Keratinocyte (primary cell): ENCODE results near the gene MYRIP. TPM values are rescaled to one million over a fixed set of nuclear protein-coding genes. Genes with fewer than 3 reads are reported as not detected.

Experiments used
- DNase-seq: peaks from one replicate; pipeline ENCODE4 v3.0.0-alpha.2; 2011; ENCODE audit warnings: low read depth, missing footprints, low spot score
- FAIRE-seq: peaks from 2 replicates; lab custom pipeline; 2011; peaks lifted over from hg19 to GRCh38; lab: Jason Lieb, UNC
- H2AFZ ChIP-seq: 2 replicates; pipeline ENCODE4 v1.6.0; 2012; ENCODE audit warnings: low read length, control low read depth, inconsistent platforms; ENCODE audit not compliant: control insufficient read depth
- H3K27ac ChIP-seq: 2 replicates; pipeline ENCODE4 v1.5.1; 2011; ENCODE audit warnings: low read length; ENCODE audit not compliant: control insufficient read depth, insufficient read depth
- H3K27me3 ChIP-seq: 3 replicates; pipeline ENCODE4 v1.6.0; 2011; ENCODE audit warnings: low read length; ENCODE audit not compliant: control insufficient read depth, insufficient read depth; ENCODE audit errors: extremely low read depth
- H3K36me3 ChIP-seq, 2 experiments: 2 replicates in 1 of 2; 3 replicates in 1 of 2; pipeline ENCODE4 v1.5.1; 2011; ENCODE audit warnings: low read length in 2 of 2, mild to moderate bottlenecking in 1 of 2; ENCODE audit not compliant: control insufficient read depth in 2 of 2, insufficient read depth in 2 of 2; ENCODE audit errors: extremely low read depth in 1 of 2
- H3K4me1 ChIP-seq: 3 replicates; pipeline ENCODE4 v1.5.1; 2011; ENCODE audit warnings: low read length; ENCODE audit not compliant: control insufficient read depth, insufficient read depth; ENCODE audit errors: extremely low read depth
- H3K4me2 ChIP-seq: 3 replicates; pipeline ENCODE4 v1.6.0; 2011; ENCODE audit warnings: low read depth, low read length; ENCODE audit not compliant: control insufficient read depth, insufficient read depth; ENCODE audit errors: extremely low read depth
- H3K4me3 ChIP-seq, 3 experiments: fragments of 200-600 bp in 1 of 3; sonication (generic) in 1 of 3; 2 replicates in 2 of 3; 3 replicates in 1 of 3; pipeline ENCODE4 v1.5.1; 2011 to 2016; ENCODE audit warnings: low read length in 3 of 3, mild to moderate bottlenecking in 3 of 3, control low read depth in 2 of 3, inconsistent platforms in 1 of 3, low read depth in 1 of 3, mixed read lengths in 1 of 3, mixed run types in 1 of 3, moderate library complexity in 1 of 3; ENCODE audit not compliant: control insufficient read depth in 2 of 3, insufficient read depth in 2 of 3; ENCODE audit errors: extremely low read depth in 1 of 3
- H3K79me2 ChIP-seq: 2 replicates; pipeline ENCODE4 v1.6.0; 2012; ENCODE audit warnings: low read length; ENCODE audit not compliant: control insufficient read depth, insufficient read depth
- H3K9ac ChIP-seq: 3 replicates; pipeline ENCODE4 v1.6.0; 2011; ENCODE audit warnings: low read length; ENCODE audit not compliant: control insufficient read depth, insufficient read depth; ENCODE audit errors: extremely low read depth
- H3K9me1 ChIP-seq: 3 replicates; pipeline ENCODE4 v1.6.0; 2011; ENCODE audit warnings: low read length; ENCODE audit not compliant: control insufficient read depth, insufficient read depth; ENCODE audit errors: extremely low read depth
- H3K9me3 ChIP-seq: 2 replicates; pipeline ENCODE4 v1.5.1; 2012; ENCODE audit warnings: low read depth, low read length; ENCODE audit not compliant: control insufficient read depth
- H4K20me1 ChIP-seq: 3 replicates; pipeline ENCODE4 v1.6.0; 2011; ENCODE audit warnings: low read length; ENCODE audit not compliant: control insufficient read depth, insufficient read depth; ENCODE audit errors: extremely low read depth
- EZH2 ChIP-seq: IDR thresholded peaks from one replicate; pipeline ENCODE4 v1.6.1; 2012; ENCODE audit warnings: inconsistent platforms, mild to moderate bottlenecking, low read length, moderate library complexity
- dilution Hi-C: fragments of 300-500 bp; cut with MboI; formaldehyde crosslinking; loops from one replicate; pipeline ENCODE4 v1.7.0; 2020; ENCODE audit warnings: low sequenced_read_pairs; ENCODE audit not compliant: extremely low pct_ligation_motif_present
- polyA plus RNA-seq, 5 experiments: library from polyadenylated mRNA; depleted of rRNA in 3 of 5; stranded (reverse) in 3 of 5; stranded (forward) in 1 of 5; unstranded in 1 of 5; fragments of >200 nt; gene quantifications; 1 replicate in 1 of 5; 2 replicates in 3 of 5; 3 replicates in 1 of 5; pipeline versions ENCODE4 v1.2.1 to v1.2.3, GENCODE V29; 2011 to 2012; ENCODE audit warnings: missing spikeins in 2 of 5, low read depth in 1 of 5, low replicate concordance in 1 of 5
- TF ChIP-seq, protein P1 (sequence below), 3 experiments: IDR thresholded peaks in 1 of 3; conservative IDR thresholded peaks in 1 of 3; optimal IDR thresholded peaks in 1 of 3; 2 replicates in 2 of 3; 3 replicates in 1 of 3; pipeline versions ENCODE3 to v1.5.1; 2011; ENCODE audit warnings: low read length in 3 of 3, mild to moderate bottlenecking in 3 of 3, moderate library complexity in 2 of 3, control low read depth in 1 of 3, inconsistent platforms in 1 of 3; ENCODE audit not compliant: insufficient read depth in 2 of 3; ENCODE audit errors: extremely low read depth in 1 of 3

Gene MYRIP
- polyA plus RNA-seq, 1 donor (not counting 4 experiments of a cell fraction or from before 2014, with no cell fraction given), result 0.01 TPM

DNA sequence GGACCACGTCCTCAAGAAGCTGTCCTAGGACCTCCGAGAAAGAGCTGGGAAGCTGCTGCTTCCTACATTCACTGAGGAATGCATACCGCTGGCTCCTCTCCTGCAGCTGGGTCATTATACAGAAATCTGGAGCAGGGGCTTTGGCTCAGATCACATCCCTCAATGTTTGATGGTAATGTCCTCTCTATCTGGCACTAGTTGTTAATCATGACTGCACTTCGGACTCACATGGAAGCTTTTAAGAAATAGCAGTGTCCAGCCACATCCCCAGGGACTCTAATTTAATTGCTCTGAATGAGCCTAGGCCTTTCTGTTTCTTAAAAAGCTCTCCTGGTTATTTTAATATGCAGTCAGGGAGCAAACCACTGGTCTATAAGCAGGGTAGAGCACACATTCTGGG lies 25.7 kb upstream of the MYRIP start:
- Histone ChIP-seq H3K27ac (no peak overlapping the region), H3K9me3 (no peaks in the 10 kb centered on the region), H3K4me3 (no peak overlapping the region), H3K27me3 (no peaks in the 10 kb centered on the region), H3K79me2 (no peaks in the 10 kb centered on the region), H3K4me1 (no peaks in the 10 kb centered on the region), H3K9me1 (no peaks in the 10 kb centered on the region), H2AFZ (no peak overlapping the region), H3K9ac (no peak overlapping the region), H3K4me2 (no peak overlapping the region), H3K36me3 (no peaks in the 10 kb centered on the region), H4K20me1 (no peaks in the 10 kb centered on the region)
- FAIRE-seq (no peak), DNase-seq (no peak)
- dilution Hi-C loops, result no loop called here
- TF ChIP-seq, protein P1, sequence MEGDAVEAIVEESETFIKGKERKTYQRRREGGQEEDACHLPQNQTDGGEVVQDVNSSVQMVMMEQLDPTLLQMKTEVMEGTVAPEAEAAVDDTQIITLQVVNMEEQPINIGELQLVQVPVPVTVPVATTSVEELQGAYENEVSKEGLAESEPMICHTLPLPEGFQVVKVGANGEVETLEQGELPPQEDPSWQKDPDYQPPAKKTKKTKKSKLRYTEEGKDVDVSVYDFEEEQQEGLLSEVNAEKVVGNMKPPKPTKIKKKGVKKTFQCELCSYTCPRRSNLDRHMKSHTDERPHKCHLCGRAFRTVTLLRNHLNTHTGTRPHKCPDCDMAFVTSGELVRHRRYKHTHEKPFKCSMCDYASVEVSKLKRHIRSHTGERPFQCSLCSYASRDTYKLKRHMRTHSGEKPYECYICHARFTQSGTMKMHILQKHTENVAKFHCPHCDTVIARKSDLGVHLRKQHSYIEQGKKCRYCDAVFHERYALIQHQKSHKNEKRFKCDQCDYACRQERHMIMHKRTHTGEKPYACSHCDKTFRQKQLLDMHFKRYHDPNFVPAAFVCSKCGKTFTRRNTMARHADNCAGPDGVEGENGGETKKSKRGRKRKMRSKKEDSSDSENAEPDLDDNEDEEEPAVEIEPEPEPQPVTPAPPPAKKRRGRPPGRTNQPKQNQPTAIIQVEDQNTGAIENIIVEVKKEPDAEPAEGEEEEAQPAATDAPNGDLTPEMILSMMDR (optimal IDR thresholded peaks at IDR 0.05 in 1 of 3, IDR thresholded peaks at IDR 0.05 in 1 of 3, conservative IDR thresholded peaks at IDR 0.05 in 1 of 3; ENCODE audit: extremely low read depth in 1 of 3, insufficient read depth in 2 of 3, low read length in 3 of 3), result no peak
- TF ChIP-seq EZH2, result no peak

DNA sequence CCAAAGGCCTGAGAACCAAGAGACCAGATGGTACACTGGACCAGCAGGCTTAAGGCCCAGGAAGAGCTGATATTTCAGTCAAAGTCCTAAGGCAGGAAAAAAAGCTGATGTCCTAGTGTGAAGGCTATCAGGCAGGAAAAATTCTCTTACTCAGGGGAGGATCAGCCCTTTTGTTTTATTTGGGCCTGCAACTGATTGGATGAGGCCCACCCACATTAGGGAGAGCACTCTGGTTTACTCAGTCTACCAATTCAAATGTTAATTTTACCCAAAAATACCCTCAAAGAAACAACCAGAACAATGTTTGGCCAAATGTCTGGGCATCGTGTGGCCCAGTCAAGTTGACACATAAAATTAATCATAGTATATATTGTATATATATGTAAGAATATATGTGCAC lies 24.5 kb upstream of the MYRIP start:
- H3K9me1 ChIP-seq, result no peaks in the 10 kb centered on the region
- no peaks in the 10 kb centered on the region for H3K9me3 ChIP-seq
- FAIRE-seq, result no peak
- H4K20me1 ChIP-seq, result no peaks in the 10 kb centered on the region
- no peak overlapping the region for H3K4me2 ChIP-seq
- no peaks in the 10 kb centered on the region for H3K4me1 ChIP-seq
- TF ChIP-seq, protein P1 (optimal IDR thresholded peaks at IDR 0.05 in 1 of 3, IDR thresholded peaks at IDR 0.05 in 1 of 3, conservative IDR thresholded peaks at IDR 0.05 in 1 of 3; ENCODE audit: extremely low read depth in 1 of 3, insufficient read depth in 2 of 3, low read length in 3 of 3), result no peak
- TF ChIP-seq EZH2, result no peak
- no peak overlapping the region for H2AFZ ChIP-seq
- dilution Hi-C loops, result no loop called here
- H3K79me2 ChIP-seq, result no peaks in the 10 kb centered on the region
- H3K27me3 ChIP-seq, result no peaks in the 10 kb centered on the region
- no peak for DNase-seq
- no peaks in the 10 kb centered on the region for H3K36me3 ChIP-seq
- H3K4me3 ChIP-seq, result no peak overlapping the region
- no peak overlapping the region for H3K27ac ChIP-seq
- H3K9ac ChIP-seq, result no peak overlapping the region
